LNCAP (cell line): ENCODE measurements around the gene SAE1.

Source experiments
- CTCF ChIP-seq: fragments of 450-650 bp; IDR thresholded peaks from 2 replicates; pipeline ENCODE4 v1.5.1; 2017; ENCODE audit warnings: mild to moderate bottlenecking

The SAE1 gene

GRCh38 chr19:47093841-47094240 lies 36.8 kb upstream of the SAE1 start:
- TF ChIP-seq CTCF = no peak

- TF ChIP-seq CTCF = no peak
Measured at GRCh38 chr19:47094557-47095475, 35.8 kb upstream of the SAE1 start.

GRCh38 chr19:47095476-47096099 lies 35.0 kb upstream of the SAE1 start:
- no peak for TF ChIP-seq CTCF

GRCh38 chr19:47096100-47096704 lies 34.4 kb upstream of the SAE1 start:
- no peak for TF ChIP-seq CTCF

- no peak for TF ChIP-seq CTCF
Measured at GRCh38 chr19:47096721-47097120, 33.9 kb upstream of the SAE1 start.

- no peak for TF ChIP-seq CTCF
Measured at GRCh38 chr19:47097396-47098201, 33.0 kb upstream of the SAE1 start.

GRCh38 chr19:47098608-47099007 lies 32.0 kb upstream of the SAE1 start:
- no peak for TF ChIP-seq CTCF
